ENCODE measurements around the gene ACP1.

The ACP1 gene

GRCh38 chr2:271917-272316 lies 7.2 kb downstream of the ACP1 start:
- Histone ChIP-seq H3K4me1 (ENCODE audit: control insufficient read depth, low read length) (peaks cover 45% of the 10 kb centered on the region), H3K27ac (ENCODE audit: low read depth, low read length) (no peak overlapping the region), H3K9me2 (replicated peaks; ENCODE audit: control insufficient read depth, low read length) (no peaks in the 10 kb centered on the region), H3K27me3 (ENCODE audit: control insufficient read depth, low read length) (no peaks in the 10 kb centered on the region), H3K79me2 (ENCODE audit: control insufficient read depth, low read length) (peaks cover 98% of the 10 kb centered on the region), H3K9me3 (ENCODE audit: control insufficient read depth, insufficient read depth, low read length) (no peaks in the 10 kb centered on the region), H4K20me1 (ENCODE audit: control insufficient read depth, insufficient read depth, low read depth, low read length) (peaks cover 39% of the 10 kb centered on the region), H3K4me3 (ENCODE audit: low read length) (no peak overlapping the region), H3F3A (ENCODE audit: control insufficient read depth, insufficient read depth) (no peaks in the 10 kb centered on the region; the same call in 1 of the 2 replicates), H3K36me3 (ENCODE audit: control insufficient read depth, low read length) (peaks cover 95% of the 10 kb centered on the region), H3K4me2 (ENCODE audit: low read length) (no peak overlapping the region)
- TF ChIP-seq, protein P1, sequence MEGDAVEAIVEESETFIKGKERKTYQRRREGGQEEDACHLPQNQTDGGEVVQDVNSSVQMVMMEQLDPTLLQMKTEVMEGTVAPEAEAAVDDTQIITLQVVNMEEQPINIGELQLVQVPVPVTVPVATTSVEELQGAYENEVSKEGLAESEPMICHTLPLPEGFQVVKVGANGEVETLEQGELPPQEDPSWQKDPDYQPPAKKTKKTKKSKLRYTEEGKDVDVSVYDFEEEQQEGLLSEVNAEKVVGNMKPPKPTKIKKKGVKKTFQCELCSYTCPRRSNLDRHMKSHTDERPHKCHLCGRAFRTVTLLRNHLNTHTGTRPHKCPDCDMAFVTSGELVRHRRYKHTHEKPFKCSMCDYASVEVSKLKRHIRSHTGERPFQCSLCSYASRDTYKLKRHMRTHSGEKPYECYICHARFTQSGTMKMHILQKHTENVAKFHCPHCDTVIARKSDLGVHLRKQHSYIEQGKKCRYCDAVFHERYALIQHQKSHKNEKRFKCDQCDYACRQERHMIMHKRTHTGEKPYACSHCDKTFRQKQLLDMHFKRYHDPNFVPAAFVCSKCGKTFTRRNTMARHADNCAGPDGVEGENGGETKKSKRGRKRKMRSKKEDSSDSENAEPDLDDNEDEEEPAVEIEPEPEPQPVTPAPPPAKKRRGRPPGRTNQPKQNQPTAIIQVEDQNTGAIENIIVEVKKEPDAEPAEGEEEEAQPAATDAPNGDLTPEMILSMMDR (IDR thresholded peaks at IDR 0.05; ENCODE audit: low read depth, low read length, poor library complexity, severe bottlenecking): no peak
- TF ChIP-seq EZH2phosphoT487 (IDR thresholded peaks at IDR 0.05; ENCODE audit: borderline replicate concordance, low read length): no peak

DNA sequence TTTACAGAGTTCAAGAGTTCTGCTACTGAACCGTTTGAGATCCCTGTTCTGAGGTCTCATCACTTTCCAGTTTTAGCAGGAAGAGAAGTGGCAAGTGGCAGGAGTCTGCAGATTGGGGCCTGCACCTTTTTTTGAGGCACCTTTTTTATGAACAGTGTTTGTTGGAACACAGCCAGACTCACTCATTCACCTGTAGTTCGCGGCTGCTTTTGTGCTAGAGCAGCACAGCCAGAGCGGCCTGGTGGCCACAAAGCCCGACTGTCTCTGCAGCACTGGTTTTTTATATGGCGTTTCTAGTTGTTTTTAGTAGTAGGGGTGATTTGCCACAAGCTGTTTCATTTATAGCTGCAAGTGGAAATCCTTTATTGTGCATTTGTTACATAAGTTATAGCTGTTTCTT lies 8.6 kb downstream of the ACP1 start:
- Histone ChIP-seq H3K4me2 (ENCODE audit: low read length) (no peak overlapping the region), H3K4me3 (ENCODE audit: low read length) (no peak overlapping the region), H3K4me1 (ENCODE audit: control insufficient read depth, low read length) (peaks cover 31% of the 10 kb centered on the region), H3K27me3 (ENCODE audit: control insufficient read depth, low read length) (no peaks in the 10 kb centered on the region), H3K79me2 (ENCODE audit: control insufficient read depth, low read length) (peaks cover 87% of the 10 kb centered on the region), H4K20me1 (ENCODE audit: control insufficient read depth, insufficient read depth, low read depth, low read length) (peaks cover 28% of the 10 kb centered on the region), H3K27ac (ENCODE audit: low read depth, low read length) (no peak overlapping the region), H3K9me2 (replicated peaks; ENCODE audit: control insufficient read depth, low read length) (no peaks in the 10 kb centered on the region), H3K9me3 (ENCODE audit: control insufficient read depth, insufficient read depth, low read length) (no peaks in the 10 kb centered on the region), H3K36me3 (ENCODE audit: control insufficient read depth, low read length) (peaks cover 95% of the 10 kb centered on the region), H3F3A (ENCODE audit: control insufficient read depth, insufficient read depth) (no peaks in the 10 kb centered on the region; the same call in 1 of the 2 replicates)
- TF ChIP-seq, protein P1 (IDR thresholded peaks at IDR 0.05; ENCODE audit: low read depth, low read length, poor library complexity, severe bottlenecking): no peak
- no peak for TF ChIP-seq EZH2phosphoT487 (IDR thresholded peaks at IDR 0.05; ENCODE audit: borderline replicate concordance, low read length)

DNA sequence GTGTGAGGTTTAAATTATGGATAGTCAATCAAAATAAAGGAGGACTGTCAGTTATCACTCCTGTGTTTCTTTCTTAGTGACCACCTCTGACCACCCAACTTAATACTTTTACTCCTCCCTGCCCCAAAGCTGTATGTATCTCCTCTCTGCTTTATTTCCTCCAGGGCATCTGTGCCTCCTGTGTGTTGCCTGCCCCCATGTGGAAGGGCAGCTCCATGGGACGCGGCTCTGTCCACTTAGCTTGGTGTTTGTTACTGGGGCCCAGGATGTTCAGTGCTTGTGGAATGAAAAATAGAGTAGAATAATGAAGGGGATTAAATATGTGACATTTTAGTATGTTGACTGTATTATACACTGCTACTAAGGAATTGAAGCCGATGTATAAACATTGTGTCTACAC lies 9.8 kb downstream of the ACP1 start:
- TF ChIP-seq EZH2phosphoT487 (IDR thresholded peaks at IDR 0.05; ENCODE audit: borderline replicate concordance, low read length): no peak
- TF ChIP-seq, protein P1 (IDR thresholded peaks at IDR 0.05; ENCODE audit: low read depth, low read length, poor library complexity, severe bottlenecking): no peak
- no peak overlapping the region for H3K4me3 ChIP-seq (ENCODE audit: low read length)
- no peak overlapping the region for H3K4me2 ChIP-seq (ENCODE audit: low read length)
- H3K36me3 ChIP-seq (ENCODE audit: control insufficient read depth, low read length): peaks cover 97% of the 10 kb centered on the region
- no peaks in the 10 kb centered on the region for H3K27me3 ChIP-seq (ENCODE audit: control insufficient read depth, low read length)
- H3K9me2 ChIP-seq (replicated peaks; ENCODE audit: control insufficient read depth, low read length): no peaks in the 10 kb centered on the region
- no peaks in the 10 kb centered on the region for H3K9me3 ChIP-seq (ENCODE audit: control insufficient read depth, insufficient read depth, low read length)
- H3K27ac ChIP-seq (ENCODE audit: low read depth, low read length): no peak overlapping the region
- no peaks in the 10 kb centered on the region; the same call in 1 of the 2 replicates for H3F3A ChIP-seq (ENCODE audit: control insufficient read depth, insufficient read depth)
- H3K4me1 ChIP-seq (ENCODE audit: control insufficient read depth, low read length): peaks cover 20% of the 10 kb centered on the region
- H4K20me1 ChIP-seq (ENCODE audit: control insufficient read depth, insufficient read depth, low read depth, low read length): peaks cover 30% of the 10 kb centered on the region; the same call in 1 of the 2 replicates
- H3K79me2 ChIP-seq (ENCODE audit: control insufficient read depth, low read length): peaks cover 75% of the 10 kb centered on the region

All from DOHH2 (cell line).